Cardiac fibroblast (primary cell): Measurements from ENCODE around the gene HOXC4.

Experiments
- DNase-seq, 2 donors: peaks; one replicate each; pipeline versions ENCODE4 v3.0.0 to v3.0.0-alpha.2; 2010; ENCODE audit warnings: low read depth in 2 of 2
- H3K4me3 ChIP-seq, 2 donors: replicated peaks in 1 of 2; 1 replicate in 1 of 2; 2 replicates in 1 of 2; pipeline ENCODE4 v1.5.1; 2011; ENCODE audit warnings: low read depth in 2 of 2, low read length in 2 of 2, mild to moderate bottlenecking in 2 of 2, moderate library complexity in 1 of 2
- CTCF ChIP-seq: IDR thresholded peaks from one replicate; pipeline ENCODE4 v1.5.1; 2011; ENCODE audit warnings: low read depth, mild to moderate bottlenecking, low read length, inconsistent platforms

The HOXC4 gene

GRCh38 chr12:54025499-54026405 lies 27.9 kb upstream of the HOXC4 start:
- no peak for TF ChIP-seq CTCF
- no peak for DNase-seq
- H3K4me3 ChIP-seq: no peak overlapping the region

- no peak for DNase-seq
- no peak for TF ChIP-seq CTCF
- no peak overlapping the region for H3K4me3 ChIP-seq
Measured at GRCh38 chr12:54026640-54027441, 26.8 kb upstream of the HOXC4 start.

GRCh38 chr12:54027442-54027786 lies 26.2 kb upstream of the HOXC4 start:
- TF ChIP-seq CTCF: no peak
- H3K4me3 ChIP-seq: no peak overlapping the region
- DNase-seq: no peak

- H3K4me3 ChIP-seq: no peak within 1 kb of the TSS
Measured at GRCh38 chr12:54028314-54029201, 25.1 kb upstream of the HOXC4 start, which contains the start of gene HOXC6. HOXC6 (plus strand) TSS chr12:54028440; CDS start chr12:54028522, 82 bp downstream.

GRCh38 chr12:54029529-54030441 lies 23.9 kb upstream of the HOXC4 start:
- no peak for DNase-seq
- TF ChIP-seq CTCF: no peak
- no peak overlapping the region for H3K4me3 ChIP-seq

More at GRCh38 chr12:54028314-54029201, 25.1 kb upstream of the HOXC4 start, which contains the start of gene HOXC6:
- peak in 1 of 2 donors; percentile 7 for DNase-seq
- no peak for TF ChIP-seq CTCF
